ENCODE measurements around the gene MAML3. TPM values are rescaled to one million over a fixed set of nuclear protein-coding genes. Genes with fewer than 3 reads are reported as not detected.

The MAML3 gene
- total RNA-seq, 1 donor from 2014 or later = 7.3 TPM

GRCh38 chr4:140047017-140047640 lies 106.9 kb downstream of the MAML3 start:
- DNase-seq (ENCODE audit: low spot score) = no peak

GRCh38 chr4:140046543-140046942 lies 107.4 kb downstream of the MAML3 start:
- no peak for DNase-seq (ENCODE audit: low spot score)

GRCh38 chr4:140046016-140046415 lies 108.0 kb downstream of the MAML3 start:
- no peak for DNase-seq (ENCODE audit: low spot score)

GRCh38 chr4:140044337-140044902 lies 109.6 kb downstream of the MAML3 start:
- no peak for DNase-seq (ENCODE audit: low spot score)

GRCh38 chr4:140042634-140043033 lies 111.3 kb downstream of the MAML3 start:
- no peak for DNase-seq (ENCODE audit: low spot score)

- DNase-seq (ENCODE audit: low spot score) = no peak
These were observed 115.9 kb downstream of the MAML3 start for GRCh38 chr4:140038031-140038533.

GRCh38 chr4:140037353-140038030 lies 116.5 kb downstream of the MAML3 start:
- DNase-seq (ENCODE audit: low spot score) = no peak

- no peak for DNase-seq (ENCODE audit: low spot score)
These were observed 122.3 kb downstream of the MAML3 start for GRCh38 chr4:140031706-140032105.

GRCh38 chr4:140031061-140031460 lies 122.9 kb downstream of the MAML3 start:
- DNase-seq (ENCODE audit: low spot score) = no peak

- DNase-seq (ENCODE audit: low spot score) = no peak
These were observed 125.1 kb downstream of the MAML3 start for GRCh38 chr4:140028676-140029517.

GRCh38 chr4:140028101-140028500 lies 125.9 kb downstream of the MAML3 start:
- DNase-seq (ENCODE audit: low spot score) = no peak

- no peak for DNase-seq (ENCODE audit: low spot score)
These were observed 126.9 kb downstream of the MAML3 start for GRCh38 chr4:140027101-140027500.

GRCh38 chr4:140025470-140025869 lies 128.5 kb downstream of the MAML3 start:
- DNase-seq (ENCODE audit: low spot score) = no peak

GRCh38 chr4:140020457-140021361 lies 133.3 kb downstream of the MAML3 start:
- DNase-seq (ENCODE audit: low spot score) = no peak

- DNase-seq (ENCODE audit: low spot score) = no peak
These were observed 134.2 kb downstream of the MAML3 start for GRCh38 chr4:140019619-140020347.

- DNase-seq (ENCODE audit: low spot score) = no peak
These were observed 134.9 kb downstream of the MAML3 start for GRCh38 chr4:140018931-140019618.

- no peak for DNase-seq (ENCODE audit: low spot score)
These were observed 139.7 kb downstream of the MAML3 start for GRCh38 chr4:140014284-140014683.

- no peak for DNase-seq (ENCODE audit: low spot score)
These were observed 141.1 kb downstream of the MAML3 start for GRCh38 chr4:140012688-140013486.
